DMS153 (cell line): Measurements from ENCODE around the gene CHPF.

Experiments
- DNase-seq: peaks from one replicate; lab custom pipeline; 2025; lab: John Stamatoyannopoulos, UW

The CHPF gene, protein sequence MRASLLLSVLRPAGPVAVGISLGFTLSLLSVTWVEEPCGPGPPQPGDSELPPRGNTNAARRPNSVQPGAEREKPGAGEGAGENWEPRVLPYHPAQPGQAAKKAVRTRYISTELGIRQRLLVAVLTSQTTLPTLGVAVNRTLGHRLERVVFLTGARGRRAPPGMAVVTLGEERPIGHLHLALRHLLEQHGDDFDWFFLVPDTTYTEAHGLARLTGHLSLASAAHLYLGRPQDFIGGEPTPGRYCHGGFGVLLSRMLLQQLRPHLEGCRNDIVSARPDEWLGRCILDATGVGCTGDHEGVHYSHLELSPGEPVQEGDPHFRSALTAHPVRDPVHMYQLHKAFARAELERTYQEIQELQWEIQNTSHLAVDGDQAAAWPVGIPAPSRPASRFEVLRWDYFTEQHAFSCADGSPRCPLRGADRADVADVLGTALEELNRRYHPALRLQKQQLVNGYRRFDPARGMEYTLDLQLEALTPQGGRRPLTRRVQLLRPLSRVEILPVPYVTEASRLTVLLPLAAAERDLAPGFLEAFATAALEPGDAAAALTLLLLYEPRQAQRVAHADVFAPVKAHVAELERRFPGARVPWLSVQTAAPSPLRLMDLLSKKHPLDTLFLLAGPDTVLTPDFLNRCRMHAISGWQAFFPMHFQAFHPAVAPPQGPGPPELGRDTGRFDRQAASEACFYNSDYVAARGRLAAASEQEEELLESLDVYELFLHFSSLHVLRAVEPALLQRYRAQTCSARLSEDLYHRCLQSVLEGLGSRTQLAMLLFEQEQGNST

DNA sequence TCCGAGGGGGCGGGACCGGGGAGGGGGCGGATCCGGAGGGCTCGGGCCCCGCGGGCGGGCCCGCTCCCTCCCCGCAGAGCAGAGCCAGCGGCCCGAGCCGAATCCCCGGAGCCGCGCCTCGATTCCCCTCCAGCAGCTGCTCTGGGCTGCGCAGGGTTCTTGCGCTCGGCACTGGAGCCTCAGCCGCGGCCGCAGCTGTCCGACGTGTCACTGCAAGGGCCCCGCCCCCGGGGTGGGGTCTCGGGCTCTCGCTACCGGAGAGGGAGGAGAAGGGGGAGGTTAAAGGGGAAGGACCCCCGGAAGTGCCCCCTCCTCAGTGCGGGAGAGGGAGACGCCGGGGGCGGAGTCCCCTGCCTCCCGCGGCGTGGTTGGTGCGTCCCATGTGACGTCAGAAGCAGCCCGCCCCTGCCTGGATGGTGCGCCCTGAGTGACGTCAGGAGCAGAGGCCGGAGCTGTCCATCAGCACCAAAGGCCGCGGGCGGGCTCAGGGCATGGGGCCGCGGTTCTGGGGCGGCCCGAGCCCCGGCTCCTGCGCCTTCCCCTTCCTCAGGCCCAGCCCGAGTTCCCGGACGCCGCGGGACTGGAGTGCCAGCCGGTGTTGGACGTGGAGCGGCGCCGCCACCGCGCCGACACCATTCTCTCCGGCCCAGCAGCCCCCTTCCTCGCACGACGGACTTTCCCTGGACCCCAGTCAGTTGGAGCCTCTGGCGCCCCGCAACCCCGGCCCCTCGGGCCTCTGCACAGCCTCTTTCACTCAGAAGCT lies at the start of gene CHPF, which contains the start of gene TMEM198:
CHPF (minus strand) TSS at position 214 of the 763 bp plus-strand sequence. CDS start 271 bp downstream, outside the sequence.
TMEM198 (plus strand) TSS at position 433 of the 763 bp plus-strand sequence. CDS start 700 bp downstream, outside the sequence.
- peak; percentile 98 for DNase-seq

DNA sequence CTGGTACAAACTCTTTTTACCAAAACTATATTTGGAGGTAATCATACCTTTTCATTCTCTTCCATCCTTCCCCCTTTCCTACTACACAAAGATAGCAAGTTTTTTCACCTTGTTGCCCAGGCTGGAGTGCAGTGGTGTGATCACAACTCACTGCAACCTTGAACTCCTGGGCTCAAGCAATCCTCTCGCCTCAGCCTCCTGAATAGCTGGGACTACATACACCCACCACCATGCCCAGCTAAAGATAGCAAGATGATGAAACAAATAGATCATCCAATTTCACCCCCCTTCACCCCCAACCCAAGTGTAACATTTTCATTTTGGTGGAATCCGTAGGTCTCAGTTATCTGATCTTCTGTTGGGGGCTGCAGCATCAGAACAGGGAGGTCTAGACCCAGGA lies 49.5 kb upstream of the CHPF start:
- no peak for DNase-seq

DNA sequence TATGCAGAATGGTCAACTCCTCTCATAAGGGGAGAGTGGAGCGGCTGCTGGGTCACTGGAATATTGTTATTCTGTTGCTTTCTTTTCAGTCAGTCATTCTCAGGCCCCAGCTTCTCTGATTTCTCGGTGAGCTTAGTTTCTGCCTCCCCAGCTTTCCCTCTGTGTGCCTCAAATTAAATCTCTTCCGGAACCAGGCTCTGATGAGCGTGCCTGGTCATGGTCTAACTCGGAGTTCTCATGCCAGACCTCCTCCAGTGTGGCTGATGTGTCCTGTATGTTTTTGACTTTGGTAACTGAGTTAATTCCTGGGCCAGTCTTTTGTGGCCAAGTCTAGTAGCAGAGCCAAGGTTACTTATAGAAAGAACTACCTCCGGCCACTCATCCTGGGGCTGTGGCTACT lies 49.1 kb upstream of the CHPF start:
- DNase-seq = no peak

DNA sequence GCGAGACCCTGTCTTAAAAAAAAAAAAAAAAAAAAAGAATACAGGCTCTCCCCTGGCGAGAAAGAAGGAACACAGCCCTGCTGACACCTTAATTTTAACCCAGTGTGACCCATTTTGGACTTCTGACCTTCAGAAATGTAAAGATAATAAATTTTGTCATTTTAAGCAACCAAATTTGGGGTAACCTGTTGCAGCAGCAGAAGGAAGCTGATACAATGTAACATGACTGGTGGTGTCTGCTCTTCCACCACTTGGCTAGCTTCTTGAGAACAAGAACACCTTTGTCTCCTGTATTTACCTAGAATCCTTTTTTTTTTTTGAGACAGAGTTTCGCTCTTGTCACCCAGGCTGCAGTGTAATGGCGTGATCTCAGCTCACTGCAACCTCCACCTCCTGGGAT lies 47.5 kb upstream of the CHPF start:
- no peak for DNase-seq

DNA sequence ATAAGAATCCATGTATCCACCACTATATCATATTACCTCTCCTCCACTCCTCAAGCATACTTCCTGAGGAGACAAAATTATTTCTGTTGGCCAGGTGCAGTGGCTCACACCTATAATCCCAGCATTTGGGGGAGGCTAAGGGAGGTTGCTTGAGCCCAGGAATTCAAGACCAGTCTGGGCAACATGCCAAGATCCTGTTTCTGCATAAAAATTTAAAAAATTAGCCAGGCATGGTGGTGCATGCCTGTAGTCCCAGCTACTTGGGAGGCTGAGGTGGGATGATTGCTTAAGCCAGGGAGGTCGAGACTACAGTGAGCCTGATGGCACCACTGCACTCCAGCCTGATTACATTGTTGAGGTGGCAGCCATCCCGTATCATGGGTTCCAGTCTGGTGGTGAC lies 37.7 kb upstream of the CHPF start:
- DNase-seq = no peak

DNA sequence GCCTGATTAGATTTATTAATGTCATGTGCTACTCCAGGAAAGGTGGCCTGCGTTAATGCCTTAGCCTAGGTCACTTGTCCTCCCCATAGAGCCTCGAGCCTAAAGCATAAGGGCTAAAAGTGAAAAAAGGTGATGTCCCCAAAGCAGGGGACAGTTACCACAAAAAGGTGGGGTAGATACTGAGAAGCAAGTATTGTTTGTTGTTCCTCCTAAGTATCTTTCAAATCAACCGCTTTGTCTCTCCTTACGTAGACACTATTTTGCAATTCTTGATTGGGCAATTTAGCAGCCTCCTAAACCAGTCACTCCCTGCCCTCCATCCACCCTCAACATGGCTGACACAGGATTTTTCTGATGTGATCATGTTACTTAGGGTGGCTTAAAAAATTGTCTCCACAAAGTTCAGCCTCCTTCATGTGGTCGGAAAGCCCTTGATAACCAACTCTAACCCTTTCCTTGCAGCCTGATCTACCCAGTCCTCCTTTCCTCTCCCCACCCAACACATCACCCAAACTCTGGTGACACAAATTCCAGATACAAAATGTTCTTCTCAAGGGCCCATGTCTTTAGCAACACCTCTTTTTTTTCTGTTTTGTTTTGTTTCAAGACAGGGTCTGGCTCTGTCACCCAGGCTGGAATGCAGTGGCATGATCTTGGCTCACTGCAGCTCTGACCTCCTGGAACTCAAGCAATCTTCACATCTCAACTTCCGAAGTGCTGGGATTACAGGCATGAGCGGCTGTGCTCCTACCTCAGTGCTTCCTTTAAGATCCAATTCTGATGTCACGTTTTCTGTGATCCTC lies 35.4 kb upstream of the CHPF start:
- no peak for DNase-seq

DNA sequence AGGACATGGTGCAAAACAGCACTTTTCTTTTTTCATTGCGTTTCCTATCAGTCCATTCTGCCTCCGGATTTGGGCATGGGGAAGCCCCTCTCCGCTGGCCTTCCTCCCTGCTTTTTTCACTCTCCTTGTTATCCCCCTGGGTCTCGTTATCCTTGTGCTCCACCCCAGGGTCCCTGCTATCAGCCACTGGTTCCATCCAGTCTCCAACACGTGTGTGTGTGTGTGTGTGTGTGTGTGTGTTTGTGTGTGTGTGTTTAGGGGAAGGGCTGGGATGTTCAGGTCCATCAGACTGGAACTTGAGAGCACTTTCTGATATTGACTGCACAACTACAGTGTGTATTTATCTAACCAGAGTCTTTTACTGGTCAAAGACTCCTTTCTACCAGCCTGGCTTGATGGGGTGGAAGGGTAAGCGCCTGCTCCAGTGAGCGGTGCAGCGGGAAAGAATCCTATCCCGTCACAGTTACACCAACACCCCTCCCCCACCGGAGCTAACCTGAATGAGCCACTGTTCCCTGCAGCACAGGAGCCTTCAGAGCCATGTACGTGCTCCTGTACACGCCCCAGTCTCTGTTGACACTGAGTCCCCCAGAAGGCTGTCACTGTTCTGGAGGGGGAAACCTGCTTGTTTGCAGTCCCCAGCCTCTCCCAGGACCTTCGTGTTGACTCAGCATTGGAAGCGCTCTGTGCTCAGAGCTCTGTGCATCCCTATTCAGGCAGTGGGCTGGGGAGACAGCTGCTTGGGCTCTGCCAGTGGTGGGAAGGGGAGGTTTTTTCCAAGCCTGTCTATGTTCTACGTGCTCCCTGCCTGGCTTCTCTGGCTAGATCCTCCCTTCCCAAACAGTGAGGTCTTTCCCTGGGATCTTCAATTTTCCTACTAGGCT lies 33.1 kb upstream of the CHPF start:
- DNase-seq = peak; percentile 76

DNA sequence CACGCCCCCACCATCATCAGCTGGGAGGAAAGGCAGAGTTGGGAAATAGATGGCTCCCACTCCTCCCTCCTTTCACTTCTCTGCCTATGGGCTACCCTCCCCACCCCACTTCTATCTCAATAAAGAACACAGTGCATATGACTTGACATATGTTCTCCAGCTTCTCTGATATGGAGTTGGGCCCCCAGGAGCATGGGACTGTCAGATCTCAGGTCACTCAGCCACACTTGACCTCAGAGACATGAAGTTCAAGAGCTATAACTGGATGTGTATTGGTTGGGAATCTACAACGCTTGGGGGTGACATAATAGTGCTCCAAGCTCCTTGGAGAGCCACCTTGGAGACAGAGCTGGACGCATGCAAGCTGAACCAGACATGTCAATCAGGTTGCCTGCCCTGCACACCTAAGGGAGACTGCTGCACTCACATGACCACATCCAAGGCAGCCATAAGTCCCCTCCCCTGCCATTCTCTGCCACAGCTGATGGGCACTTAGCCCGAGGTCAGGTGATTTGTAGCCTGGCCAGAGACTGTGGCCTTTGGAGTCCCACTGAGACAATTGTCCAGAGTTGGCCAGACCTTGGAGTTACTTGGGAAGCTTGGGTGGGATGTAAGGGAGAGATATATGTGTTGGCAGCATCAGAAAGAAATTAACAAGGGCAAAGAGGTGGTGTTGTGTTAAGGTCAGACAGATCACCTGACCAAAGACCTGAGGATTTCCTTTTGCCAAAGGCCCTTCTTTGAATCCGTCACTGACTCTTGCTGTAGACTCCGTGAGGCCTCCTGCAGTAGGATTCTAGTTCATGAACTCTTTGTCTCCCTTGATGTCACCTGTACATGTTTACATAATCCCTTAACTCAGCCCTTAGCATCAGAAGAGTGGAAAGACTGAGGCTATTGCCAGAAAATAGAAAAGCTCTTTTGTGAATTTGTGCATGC lies 32.2 kb upstream of the CHPF start:
- DNase-seq = no peak

DNA sequence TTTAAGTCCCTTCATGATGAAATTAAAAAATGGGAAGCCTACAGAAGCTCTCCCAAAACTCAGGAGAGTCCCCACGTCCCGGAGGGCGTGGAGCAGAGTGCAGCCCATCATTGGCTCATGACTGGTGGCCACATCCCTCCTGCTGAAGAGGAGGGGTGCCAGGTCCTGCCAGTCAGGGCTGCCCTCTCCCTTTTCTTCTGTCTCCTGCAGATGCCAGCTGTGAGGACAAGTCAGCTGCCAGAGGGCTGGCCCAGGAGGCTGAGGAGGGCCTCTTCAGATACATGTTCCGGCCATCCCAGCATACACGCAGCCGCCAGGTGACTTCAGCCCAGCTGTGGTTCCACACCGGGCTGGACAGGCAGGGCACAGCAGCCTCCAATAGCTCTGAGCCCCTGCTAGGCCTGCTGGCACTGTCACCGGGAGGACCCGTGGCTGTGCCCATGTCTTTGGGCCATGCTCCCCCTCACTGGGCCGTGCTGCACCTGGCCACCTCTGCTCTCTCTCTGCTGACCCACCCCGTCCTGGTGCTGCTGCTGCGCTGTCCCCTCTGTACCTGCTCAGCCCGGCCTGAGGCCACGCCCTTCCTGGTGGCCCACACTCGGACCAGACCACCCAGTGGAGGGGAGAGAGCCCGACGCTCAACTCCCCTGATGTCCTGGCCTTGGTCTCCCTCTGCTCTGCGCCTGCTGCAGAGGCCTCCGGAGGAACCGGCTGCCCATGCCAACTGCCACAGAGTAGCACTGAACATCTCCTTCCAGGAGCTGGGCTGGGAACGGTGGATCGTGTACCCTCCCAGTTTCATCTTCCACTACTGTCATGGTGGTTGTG lies 31.1 kb upstream of the CHPF start:
- DNase-seq = no peak

DNA sequence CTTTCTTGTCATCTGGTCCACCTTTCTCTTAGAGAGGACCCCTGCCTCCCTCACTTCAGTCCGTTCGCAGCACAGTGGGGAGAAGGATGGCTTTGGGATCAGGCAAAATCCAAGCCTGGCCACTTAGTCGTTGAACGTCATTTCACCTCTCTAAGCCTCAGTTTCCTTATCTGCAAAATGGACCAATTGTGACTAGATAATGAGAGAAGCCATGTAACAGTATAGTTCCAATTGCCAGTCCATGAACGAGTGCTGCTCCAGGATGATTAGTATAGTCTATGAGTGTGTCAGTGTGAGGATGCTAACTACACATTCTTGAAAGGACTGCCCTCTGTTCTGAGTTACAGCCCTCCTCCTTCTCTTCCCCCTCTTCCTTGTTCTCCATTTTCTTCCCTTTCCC lies 29.6 kb upstream of the CHPF start:
- no peak for DNase-seq

DNA sequence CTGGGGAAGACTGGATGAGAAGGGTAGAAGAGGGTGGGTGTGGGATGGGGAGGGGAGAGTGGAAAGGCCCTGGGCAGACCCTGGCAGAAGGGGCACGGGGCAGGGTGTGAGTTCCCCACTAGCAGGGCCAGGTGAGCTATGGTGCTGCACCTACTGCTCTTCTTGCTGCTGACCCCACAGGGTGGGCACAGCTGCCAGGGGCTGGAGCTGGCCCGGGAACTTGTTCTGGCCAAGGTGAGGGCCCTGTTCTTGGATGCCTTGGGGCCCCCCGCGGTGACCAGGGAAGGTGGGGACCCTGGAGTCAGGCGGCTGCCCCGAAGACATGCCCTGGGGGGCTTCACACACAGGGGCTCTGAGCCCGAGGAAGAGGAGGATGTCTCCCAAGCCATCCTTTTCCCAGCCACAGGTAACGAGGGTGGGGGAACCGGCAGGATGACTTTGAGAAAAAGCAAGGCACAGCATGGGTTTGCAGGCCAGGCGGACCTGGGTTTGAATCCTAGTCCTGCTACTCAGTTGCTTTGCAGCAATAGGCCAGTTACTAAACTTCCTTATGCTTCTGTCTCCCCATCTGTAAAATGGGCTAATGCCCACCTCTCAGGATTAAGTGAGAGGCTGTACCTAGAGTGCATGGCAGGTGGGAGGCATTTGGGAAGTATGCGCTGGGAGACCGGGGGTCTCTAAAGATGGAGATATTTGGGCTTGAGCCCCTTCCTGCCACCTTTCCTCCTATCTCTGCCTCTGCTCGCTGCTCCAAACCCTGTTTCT lies 28.8 kb upstream of the CHPF start, which contains the start of gene INHA:
INHA (plus strand) TSS at position 74 of the 765 bp plus-strand sequence; CDS start at position 139, 65 bp downstream.
- no peak for DNase-seq

DNA sequence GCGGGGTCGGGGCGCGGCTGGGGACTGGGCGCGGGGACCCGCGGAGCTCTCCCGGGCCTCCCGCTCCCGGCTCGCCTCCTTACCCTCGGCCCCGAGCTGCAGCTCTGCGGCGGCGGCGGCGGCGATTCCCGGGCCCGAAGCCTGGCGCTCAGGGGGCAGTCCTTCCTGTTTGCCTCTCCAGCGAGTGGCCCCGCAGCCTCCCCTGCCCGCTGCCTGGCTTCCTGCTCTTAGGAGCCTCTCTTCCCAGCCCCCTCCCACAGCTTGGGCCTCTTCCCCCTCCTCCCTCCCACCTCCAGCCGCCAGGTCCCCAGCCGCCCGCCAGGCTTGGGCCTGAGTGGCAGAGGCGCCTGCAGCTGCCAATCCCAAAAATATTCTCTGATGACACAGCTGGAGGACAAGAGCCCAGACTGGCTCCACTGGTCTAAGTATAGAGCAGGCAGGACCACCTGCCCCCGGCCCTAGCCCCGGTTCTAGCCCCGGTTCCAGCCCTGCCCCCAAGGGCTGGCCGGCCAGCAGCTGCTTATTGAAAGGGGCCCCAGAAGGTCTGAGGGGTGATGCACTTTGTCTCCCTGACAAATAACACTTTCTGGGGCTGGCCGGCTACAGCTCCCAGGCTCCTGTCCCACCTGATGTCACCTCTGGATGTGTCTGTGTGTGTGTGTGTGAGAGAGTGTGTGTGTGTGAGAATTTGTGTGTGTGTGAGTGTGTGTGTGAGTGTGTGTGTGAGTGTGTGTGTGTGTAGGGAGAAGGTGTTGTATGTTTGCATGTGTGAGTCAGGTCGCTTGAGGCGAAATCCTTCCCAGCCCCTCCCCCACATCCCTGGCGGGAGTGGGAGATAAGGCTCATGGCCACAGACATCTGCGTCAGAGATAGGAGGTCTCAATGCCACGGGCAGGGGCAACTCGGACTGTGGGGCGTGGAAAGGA lies 28.0 kb upstream of the CHPF start, which contains the start of gene OBSL1:
OBSL1 (minus strand) TSS at position 229 of the 926 bp plus-strand sequence. CDS start 307 bp downstream, outside the sequence.
- DNase-seq = peak; percentile 77

DNA sequence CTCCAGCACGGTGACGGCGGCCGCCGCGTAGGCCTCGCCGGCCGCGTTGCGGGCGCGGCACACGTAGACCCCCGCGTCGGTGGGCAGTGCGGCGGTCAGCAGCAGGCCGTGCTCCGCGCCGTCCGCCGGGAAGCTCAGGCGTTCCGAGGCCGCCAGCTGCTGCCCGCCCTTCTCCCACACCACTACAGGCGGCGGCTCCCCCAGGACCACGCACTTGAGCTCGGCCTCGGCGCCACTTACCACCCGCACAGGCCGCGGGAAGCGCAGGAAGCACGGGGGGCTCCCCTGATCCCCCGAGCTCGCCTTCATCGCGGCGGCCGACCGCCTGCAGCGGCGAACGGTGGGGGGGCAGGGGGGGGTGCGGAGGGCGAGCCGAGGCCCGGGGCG lies 27.3 kb upstream of the CHPF start:
- no peak for DNase-seq

DNA sequence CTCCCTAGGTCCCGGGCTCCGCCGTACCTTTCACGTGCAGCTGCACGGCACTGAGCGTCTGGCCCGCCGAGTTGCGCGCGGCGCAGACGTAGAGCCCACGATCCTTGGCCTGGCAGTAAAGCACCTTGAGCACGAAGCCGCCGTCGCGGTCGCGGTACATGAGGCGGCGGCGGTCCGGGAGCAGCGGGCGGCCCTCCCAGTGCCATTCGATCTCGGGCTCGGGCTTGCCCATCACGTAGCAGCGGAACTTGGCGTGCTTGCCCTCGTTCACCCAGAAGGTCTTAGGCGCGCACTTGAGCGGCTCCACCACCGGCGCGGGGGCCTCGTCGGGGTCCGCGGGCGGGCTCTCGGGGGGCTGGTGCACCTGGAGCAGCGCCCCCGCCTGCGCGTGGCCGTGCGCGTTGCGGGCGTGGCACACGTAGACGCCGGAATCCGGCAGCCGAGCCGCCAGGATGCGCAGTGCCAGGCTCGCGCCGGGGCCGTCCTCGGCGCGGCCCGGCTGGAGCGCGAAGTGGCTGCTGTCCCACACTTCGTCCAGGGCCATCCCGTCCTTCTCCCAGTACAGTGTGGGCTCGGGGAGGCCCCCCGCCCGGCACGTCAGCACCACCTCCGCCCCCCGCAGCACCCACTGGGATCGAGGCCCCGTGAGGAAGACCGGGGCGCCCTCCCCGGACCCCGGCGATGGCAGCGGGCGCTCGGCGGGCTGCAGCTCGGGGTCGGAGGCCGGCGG lies 26.8 kb upstream of the CHPF start:
- no peak for DNase-seq

DNA sequence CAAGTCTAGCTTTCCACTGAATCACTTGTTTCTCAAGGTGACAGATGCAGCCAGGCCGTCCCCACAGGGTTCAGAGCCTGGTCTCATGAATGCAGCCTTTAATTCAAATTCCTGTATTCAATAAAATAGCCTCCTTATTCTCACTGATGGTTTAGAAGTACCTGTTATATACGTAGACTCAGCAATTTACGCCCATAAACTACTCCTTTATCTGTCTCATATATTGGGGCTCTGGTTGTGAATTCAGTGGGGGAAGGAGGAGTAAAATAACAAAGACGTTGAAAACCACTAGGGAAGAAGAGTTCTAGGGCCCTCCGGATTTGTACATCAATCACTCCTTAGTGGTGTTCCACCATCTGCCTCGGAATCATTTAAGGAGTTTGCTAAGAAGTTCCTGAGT lies 26.0 kb upstream of the CHPF start:
- DNase-seq = no peak

DNA sequence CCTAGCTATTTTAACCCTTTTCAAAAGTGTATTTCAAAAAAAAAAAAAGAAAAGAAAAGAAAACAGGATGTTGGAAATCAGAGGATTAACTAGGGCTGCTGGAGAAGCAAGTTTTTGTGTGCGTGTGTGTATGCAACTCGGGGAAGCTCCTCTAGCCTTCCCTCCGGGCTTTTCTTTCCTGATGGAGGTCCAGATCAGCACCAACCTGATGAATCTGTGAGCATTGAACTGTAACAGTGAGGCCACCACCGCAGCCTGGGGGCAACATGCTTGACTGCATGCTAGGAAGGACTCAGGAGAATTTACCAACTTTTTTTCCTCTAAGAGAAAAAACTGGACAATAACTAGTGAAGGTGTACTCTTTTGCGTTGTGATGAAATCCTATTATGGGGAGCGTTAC lies 25.4 kb upstream of the CHPF start:
- DNase-seq = no peak
